ENCODE results near the gene DCAF11. TPM values are rescaled to one million over a fixed set of nuclear protein-coding genes. Genes with fewer than 3 reads are reported as not detected.

Gene DCAF11
- total RNA-seq, 1 donor from 2014 or later = 64.9 TPM

- ATAC-seq = no peak
- no peak for TF ChIP-seq CTCF (IDR thresholded peaks at IDR 0.05)
- intact Hi-C loops (cut with DNase I) = no loop called here
- H3K27ac ChIP-seq = no peak overlapping the region
- peaks cover 84% of the 10 kb centered on the region for H3K36me3 ChIP-seq
- H3K4me3 ChIP-seq = no peak overlapping the region
- peaks cover 10% of the 10 kb centered on the region for H3K4me1 ChIP-seq
- DNase-seq = no peak
- no peaks in the 10 kb centered on the region for H3K9me3 ChIP-seq
- no peaks in the 10 kb centered on the region for H3K27me3 ChIP-seq (ENCODE audit: low read depth)
These were observed 6.6 kb downstream of the DCAF11 start for GRCh38 chr14:24121210-24121609.

GRCh38 chr14:24122416-24122815 lies 7.8 kb downstream of the DCAF11 start:
- Histone ChIP-seq H3K4me3 (no peak overlapping the region), H3K36me3 (peaks cover 74% of the 10 kb centered on the region), H3K9me3 (no peaks in the 10 kb centered on the region), H3K27me3 (ENCODE audit: low read depth) (no peaks in the 10 kb centered on the region), H3K4me1 (no peaks in the 10 kb centered on the region), H3K27ac (no peak overlapping the region)
- no peak for TF ChIP-seq CTCF (IDR thresholded peaks at IDR 0.05)
- no peak for DNase-seq
- intact Hi-C loops (cut with DNase I) = no loop called here
- no peak for ATAC-seq

- H3K4me3 ChIP-seq = no peak overlapping the region
- H3K4me1 ChIP-seq = no peaks in the 10 kb centered on the region
- DNase-seq (no peak), ATAC-seq (no peak)
- no peaks in the 10 kb centered on the region for H3K9me3 ChIP-seq
- no peak overlapping the region for H3K27ac ChIP-seq
- intact Hi-C loops (cut with DNase I) = no loop called here
- H3K27me3 ChIP-seq (ENCODE audit: low read depth) = no peaks in the 10 kb centered on the region
- peaks cover 69% of the 10 kb centered on the region for H3K36me3 ChIP-seq
- no peak for TF ChIP-seq CTCF (IDR thresholded peaks at IDR 0.05)
These were observed 8.3 kb downstream of the DCAF11 start for GRCh38 chr14:24122898-24123297.

- TF ChIP-seq CTCF (IDR thresholded peaks at IDR 0.05) = no peak
- H3K27ac ChIP-seq = no peak overlapping the region
- H3K4me3 ChIP-seq = no peak overlapping the region
- H3K36me3 ChIP-seq = peaks cover 61% of the 10 kb centered on the region
- intact Hi-C loops (cut with DNase I) = no loop called here
- DNase-seq (no peak), ATAC-seq (peak in 1 of 2 donors; percentile 20)
- H3K4me1 ChIP-seq = no peaks in the 10 kb centered on the region
- H3K27me3 ChIP-seq (ENCODE audit: low read depth) = no peaks in the 10 kb centered on the region
- H3K9me3 ChIP-seq = no peaks in the 10 kb centered on the region
These were observed 9.1 kb downstream of the DCAF11 start for GRCh38 chr14:24123424-24124417.

GRCh38 chr14:24126939-24127338 lies 12.4 kb downstream of the DCAF11 start:
- no peaks in the 10 kb centered on the region for H3K27me3 ChIP-seq (ENCODE audit: low read depth)
- peaks cover 29% of the 10 kb centered on the region for H3K36me3 ChIP-seq
- no peak for DNase-seq
- no peak overlapping the region for H3K27ac ChIP-seq
- H3K9me3 ChIP-seq = no peaks in the 10 kb centered on the region
- no peak for ATAC-seq
- H3K4me1 ChIP-seq = peaks cover 5% of the 10 kb centered on the region
- no peak for TF ChIP-seq CTCF (IDR thresholded peaks at IDR 0.05)
- intact Hi-C loops (cut with DNase I) = no loop called here
- H3K4me3 ChIP-seq = no peak overlapping the region
